ENCODE results near the gene MDGA2. TPM values are rescaled to one million over a fixed set of nuclear protein-coding genes. Genes with fewer than 3 reads are reported as not detected.

Gene MDGA2
- total RNA-seq, 1 experiment from 2014 or later: 10.5 TPM

GRCh38 chr14:47539031-47539461 lies 136.4 kb downstream of the MDGA2 start:
- in situ Hi-C loops (cut with HindIII; ENCODE audit: low pct_unique_long_range_greater_than_20kb, low sequenced_read_pairs): no loop called here
- DNase-seq (ENCODE audit: low read depth, low spot score): peak; percentile 78

DNA sequence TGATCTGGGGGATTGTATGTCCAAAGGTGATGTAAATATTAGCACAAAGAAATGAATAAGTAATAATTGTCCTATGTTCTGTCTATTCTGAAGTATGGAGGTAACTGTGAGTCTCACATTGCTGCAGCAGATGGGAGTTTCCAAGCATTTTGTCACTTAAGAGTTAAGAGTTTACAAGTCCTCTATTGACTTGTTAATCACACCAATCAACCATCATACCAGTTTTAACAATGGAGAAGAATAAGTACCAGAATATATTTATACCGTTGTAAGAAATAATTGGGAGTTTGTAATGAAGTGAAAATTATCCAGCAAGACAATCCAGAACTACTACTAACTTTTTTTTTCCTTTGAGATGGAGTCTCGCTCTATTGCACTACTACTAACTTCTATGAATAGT lies 139.1 kb downstream of the MDGA2 start:
- DNase-seq (ENCODE audit: low read depth, low spot score): no peak
- in situ Hi-C loops (cut with HindIII; ENCODE audit: low pct_unique_long_range_greater_than_20kb, low sequenced_read_pairs): no loop called here

DNA sequence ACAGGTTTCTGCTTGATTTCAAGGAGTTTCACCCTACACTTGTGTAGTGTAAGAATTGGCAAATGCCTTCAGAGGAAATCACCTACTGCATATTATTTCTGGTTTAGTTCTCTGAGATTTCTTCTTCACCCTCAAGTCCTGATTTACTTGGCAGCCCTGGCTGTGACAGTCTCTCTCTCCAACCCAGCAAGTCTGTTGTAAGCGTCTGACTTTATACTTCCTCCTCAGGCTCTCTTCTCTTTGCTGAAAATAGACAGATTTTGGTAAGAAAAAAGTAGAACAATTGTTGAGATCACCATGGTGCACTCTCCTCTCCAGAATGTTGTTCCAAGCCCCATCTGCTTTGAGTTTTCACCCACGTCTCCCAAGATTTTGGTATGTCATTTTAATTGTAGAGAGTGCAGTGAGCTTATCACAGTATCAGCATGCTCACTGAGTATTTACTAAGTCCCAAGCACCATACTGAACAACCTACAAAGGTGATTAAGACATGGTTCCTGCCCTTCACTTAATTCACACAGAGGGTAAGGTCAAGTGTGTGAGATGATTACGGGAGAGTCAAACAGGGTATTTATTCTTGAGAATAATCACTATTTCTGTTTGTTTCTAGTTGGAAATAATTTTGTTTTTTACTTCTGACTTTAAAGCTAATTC lies 148.7 kb downstream of the MDGA2 start:
- DNase-seq (ENCODE audit: low read depth, low spot score): no peak
- in situ Hi-C loops (cut with HindIII; ENCODE audit: low pct_unique_long_range_greater_than_20kb, low sequenced_read_pairs): no loop called here

DNA sequence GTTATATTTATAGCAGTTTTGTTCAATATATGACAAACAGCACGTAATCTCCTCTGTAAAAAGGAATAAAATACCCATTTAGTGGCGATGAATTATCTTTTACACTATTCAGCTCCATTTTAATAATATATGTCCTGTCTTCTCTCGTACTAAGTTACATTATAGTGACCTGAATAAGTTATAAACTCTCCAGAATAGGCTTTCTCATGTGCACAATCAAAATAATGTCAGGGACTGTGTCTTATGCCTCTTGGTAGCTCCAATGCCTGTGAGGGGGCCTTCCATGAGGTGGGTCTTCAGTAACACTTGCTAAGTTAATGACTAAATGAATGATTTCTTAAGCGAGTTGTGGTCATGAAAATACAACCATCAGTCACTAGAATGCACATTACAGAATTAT lies 150.9 kb downstream of the MDGA2 start:
- in situ Hi-C loops (cut with HindIII; ENCODE audit: low pct_unique_long_range_greater_than_20kb, low sequenced_read_pairs): no loop called here
- no peak for DNase-seq (ENCODE audit: low read depth, low spot score)

DNA sequence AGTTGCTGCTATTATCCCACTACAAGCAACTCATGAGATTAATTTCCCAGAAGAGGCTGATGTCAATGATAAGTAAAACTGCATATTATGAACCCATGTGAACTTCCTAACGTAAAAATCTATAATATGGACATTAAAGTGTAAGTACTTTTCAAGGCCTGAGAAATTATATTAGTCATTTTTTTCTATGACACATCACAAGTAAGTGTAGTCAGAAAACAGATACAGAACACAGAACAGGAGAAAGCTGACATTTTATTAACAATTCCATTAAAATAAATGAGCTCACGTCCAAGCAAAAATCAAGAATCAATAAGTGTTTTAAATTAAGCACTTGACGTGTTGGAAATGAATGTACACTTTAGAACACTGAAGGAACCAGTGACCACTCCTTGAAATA lies 155.0 kb downstream of the MDGA2 start:
- in situ Hi-C loops (cut with HindIII; ENCODE audit: low pct_unique_long_range_greater_than_20kb, low sequenced_read_pairs): no loop called here
- no peak for DNase-seq (ENCODE audit: low read depth, low spot score)

DNA sequence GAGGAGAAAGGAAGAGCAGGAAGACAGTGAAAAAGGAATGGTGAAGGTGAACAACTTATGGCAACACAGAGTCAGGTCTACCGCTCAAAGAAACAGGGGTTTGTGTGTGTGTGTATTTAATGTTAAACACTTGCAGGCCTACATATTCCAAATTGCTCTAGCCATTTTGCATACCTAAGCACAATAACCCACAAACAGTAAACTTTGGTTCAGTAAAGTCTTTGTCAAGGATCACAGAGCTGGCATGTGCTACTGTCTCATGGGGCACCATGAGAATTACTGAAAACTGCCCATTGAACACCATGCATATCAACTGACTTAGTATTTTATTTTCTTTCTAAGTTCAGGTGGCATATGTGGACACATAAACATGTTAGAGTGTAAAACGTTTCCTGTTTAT lies 163.6 kb downstream of the MDGA2 start:
- in situ Hi-C loops (cut with HindIII; ENCODE audit: low pct_unique_long_range_greater_than_20kb, low sequenced_read_pairs): no loop called here
- peak; percentile 53 for DNase-seq (ENCODE audit: low read depth, low spot score)

DNA sequence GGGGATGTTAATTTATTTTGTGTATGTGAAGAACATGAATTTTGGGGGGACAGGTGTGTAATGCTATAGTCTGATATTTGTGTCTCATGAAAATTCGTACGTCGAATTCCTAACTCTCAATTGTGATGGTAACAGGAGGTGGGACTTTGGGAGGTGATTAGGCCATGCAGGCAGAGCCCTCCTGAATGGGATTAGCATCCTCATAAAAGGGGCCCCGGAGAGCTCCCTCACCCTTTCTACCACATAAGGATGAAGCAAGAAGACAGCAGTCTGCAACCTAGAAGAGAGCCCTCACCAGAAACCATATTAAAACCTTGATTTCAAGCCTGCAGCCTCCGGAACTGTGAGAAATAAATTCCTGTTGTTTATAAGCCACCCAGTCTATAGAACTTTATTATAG lies 165.4 kb downstream of the MDGA2 start:
- DNase-seq (ENCODE audit: low read depth, low spot score): no peak
- in situ Hi-C loops (cut with HindIII; ENCODE audit: low pct_unique_long_range_greater_than_20kb, low sequenced_read_pairs): no loop called here

DNA sequence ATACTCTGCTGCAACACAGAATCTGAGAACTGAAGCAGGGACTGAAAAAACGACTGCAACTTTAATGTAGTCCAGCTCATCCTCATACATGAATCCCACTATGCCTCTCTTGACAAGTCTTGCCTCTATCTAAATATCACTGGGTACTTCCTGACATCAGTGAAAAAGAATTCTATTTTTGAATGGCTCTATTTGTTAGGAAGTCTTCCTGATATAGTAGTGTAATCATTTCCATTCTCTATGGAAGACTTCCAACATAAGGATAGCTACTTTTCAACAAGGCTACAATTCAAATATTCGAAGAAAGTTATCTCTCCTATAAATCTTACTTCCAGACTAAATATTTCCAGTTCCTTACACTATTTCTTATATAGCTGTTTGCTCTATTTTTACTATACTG lies 167.5 kb downstream of the MDGA2 start:
- peak; percentile 40 for DNase-seq (ENCODE audit: low read depth, low spot score)
- in situ Hi-C loops (cut with HindIII; ENCODE audit: low pct_unique_long_range_greater_than_20kb, low sequenced_read_pairs): no loop called here

DNA sequence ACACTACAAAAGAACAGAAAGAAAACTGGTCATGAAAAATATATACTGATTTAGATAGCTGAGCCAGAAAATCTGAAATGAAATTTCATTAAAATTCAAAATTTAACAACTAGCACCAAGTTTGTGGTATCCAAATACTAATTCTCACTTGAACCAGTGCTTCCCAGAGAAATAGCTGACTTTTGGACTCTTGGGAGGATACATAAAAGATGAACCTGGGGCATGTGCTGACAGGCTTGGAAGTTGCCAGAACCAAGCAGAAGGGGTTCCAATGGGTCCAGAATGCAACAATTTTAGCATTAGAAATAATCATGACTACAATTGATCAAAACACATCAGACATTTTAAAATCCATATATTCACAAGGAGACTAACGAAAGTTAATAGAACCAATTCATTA lies 175.0 kb downstream of the MDGA2 start:
- no peak for DNase-seq (ENCODE audit: low read depth, low spot score)
- in situ Hi-C loops (cut with HindIII; ENCODE audit: low pct_unique_long_range_greater_than_20kb, low sequenced_read_pairs): no loop called here

DNA sequence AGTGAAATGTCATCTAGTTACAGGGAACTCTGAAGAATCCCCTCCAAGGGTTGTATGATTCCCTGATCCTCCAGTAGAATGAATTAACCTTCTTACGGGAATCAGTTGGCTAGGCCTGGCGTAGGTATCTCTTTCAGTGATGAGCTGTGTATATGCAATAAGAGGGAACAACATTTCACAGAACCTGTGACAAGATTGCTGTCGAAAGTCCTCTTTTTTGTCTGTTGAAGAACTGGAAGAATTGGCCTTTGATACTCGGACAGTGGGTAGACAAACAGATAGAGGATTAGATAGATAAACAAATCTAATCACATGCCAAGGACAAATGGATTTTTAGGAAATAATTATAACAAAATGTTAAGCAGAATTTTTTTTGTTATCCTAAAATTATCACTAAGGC lies 184.6 kb downstream of the MDGA2 start:
- in situ Hi-C loops (cut with HindIII; ENCODE audit: low pct_unique_long_range_greater_than_20kb, low sequenced_read_pairs): no loop called here
- peak; percentile 7 for DNase-seq (ENCODE audit: low read depth, low spot score)

DNA sequence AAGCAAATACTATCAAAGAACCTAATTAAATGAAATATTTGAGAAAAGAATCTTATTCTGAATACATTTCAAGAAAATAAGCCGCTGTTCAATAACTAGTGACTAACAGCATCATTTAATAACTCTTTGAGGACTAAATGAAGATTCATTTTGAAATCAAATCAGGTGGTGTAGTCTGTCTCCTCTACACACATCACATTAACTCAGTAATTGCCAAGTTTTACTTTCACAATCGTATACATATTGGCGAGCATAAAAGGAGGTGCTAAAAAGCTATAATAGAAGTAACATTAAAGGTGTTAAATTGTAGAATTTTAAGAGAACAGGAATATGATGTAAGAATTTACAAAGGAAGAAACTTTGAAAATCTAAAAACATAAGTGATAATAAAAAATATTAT lies 185.1 kb downstream of the MDGA2 start:
- in situ Hi-C loops (cut with HindIII; ENCODE audit: low pct_unique_long_range_greater_than_20kb, low sequenced_read_pairs): no loop called here
- DNase-seq (ENCODE audit: low read depth, low spot score): peak; percentile 20

GRCh38 chr14:47485421-47485820 lies 190.0 kb downstream of the MDGA2 start:
- in situ Hi-C loops (cut with HindIII; ENCODE audit: low pct_unique_long_range_greater_than_20kb, low sequenced_read_pairs): no loop called here

GRCh38 chr14:47483449-47483848 lies 192.0 kb downstream of the MDGA2 start:
- DNase-seq (ENCODE audit: low read depth, low spot score): no peak
- in situ Hi-C loops (cut with HindIII; ENCODE audit: low pct_unique_long_range_greater_than_20kb, low sequenced_read_pairs): no loop called here

More at GRCh38 chr14:47485421-47485820, 190.0 kb downstream of the MDGA2 start:
- no peak for DNase-seq (ENCODE audit: low read depth, low spot score)

GRCh38 chr14:47471075-47471474 lies 204.3 kb downstream of the MDGA2 start:
- in situ Hi-C loops (cut with HindIII; ENCODE audit: low pct_unique_long_range_greater_than_20kb, low sequenced_read_pairs): no loop called here
- no peak for DNase-seq (ENCODE audit: low read depth, low spot score)

DNA sequence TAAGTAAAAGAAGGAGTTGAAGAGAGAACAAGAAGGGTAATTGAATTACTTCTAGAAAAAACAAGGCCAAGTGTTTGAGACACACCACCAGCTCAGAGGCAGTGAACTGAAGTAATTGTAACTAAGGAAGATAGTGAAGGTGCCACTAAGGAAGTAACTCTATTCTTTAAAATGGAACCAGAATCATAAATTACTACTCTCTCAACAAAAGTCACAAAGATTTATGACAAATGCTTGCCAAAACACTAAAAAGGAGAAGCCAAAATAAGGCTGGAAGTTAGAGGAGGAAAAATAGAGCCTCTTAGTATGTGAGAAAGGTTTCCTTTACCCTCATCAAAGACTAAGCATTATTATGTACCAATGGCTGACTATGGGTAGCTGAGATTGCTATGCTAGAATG lies 208.5 kb downstream of the MDGA2 start:
- no peak for DNase-seq (ENCODE audit: low read depth, low spot score)
- in situ Hi-C loops (cut with HindIII; ENCODE audit: low pct_unique_long_range_greater_than_20kb, low sequenced_read_pairs): no loop called here

DNA sequence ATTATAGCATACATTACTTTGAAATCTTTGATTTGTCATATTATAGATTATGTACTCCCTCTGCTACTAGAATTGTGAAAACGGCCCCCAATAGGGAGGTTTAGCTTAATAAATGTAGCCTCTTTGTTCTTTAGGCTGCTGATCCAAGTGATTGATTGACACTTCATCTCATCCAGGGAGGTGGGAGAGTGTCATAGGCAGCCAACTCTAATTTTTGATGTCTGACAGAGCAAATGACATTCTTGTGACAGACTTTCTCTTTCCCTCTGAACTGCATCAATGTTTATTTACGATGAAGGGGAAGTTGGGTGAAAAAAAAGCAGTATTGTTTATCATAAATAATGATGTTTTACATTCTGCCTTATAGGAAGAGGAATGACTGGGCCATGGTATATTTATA lies 221.4 kb downstream of the MDGA2 start:
- in situ Hi-C loops (cut with HindIII; ENCODE audit: low pct_unique_long_range_greater_than_20kb, low sequenced_read_pairs): no loop called here
- no peak for DNase-seq (ENCODE audit: low read depth, low spot score)

GRCh38 chr14:47447076-47447475 lies 228.3 kb downstream of the MDGA2 start:
- no peak for DNase-seq (ENCODE audit: low read depth, low spot score)
- in situ Hi-C loops (cut with HindIII; ENCODE audit: low pct_unique_long_range_greater_than_20kb, low sequenced_read_pairs): no loop called here

GRCh38 chr14:47442211-47442610 lies 233.2 kb downstream of the MDGA2 start:
- DNase-seq (ENCODE audit: low read depth, low spot score): peak; percentile 90
- in situ Hi-C loops (cut with HindIII; ENCODE audit: low pct_unique_long_range_greater_than_20kb, low sequenced_read_pairs): no loop called here

DNA sequence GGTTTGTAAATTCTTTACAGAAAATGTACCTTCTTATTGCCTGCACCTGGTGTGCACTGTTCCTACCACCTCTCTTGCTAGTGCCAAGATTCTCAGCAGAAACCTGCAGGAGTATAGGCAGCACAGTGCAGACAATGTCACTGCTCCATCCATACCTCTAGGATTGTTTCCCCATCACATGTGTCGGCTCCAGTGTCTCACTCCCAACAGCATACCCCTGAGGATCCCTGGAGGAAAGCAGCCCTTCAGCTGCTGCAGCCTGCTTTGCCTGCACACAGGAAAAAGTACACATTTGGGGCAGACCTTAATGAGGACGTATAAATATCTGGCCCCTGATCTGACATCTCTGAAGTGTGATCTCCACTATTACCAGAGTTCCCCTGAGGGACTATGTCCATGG lies 235.5 kb downstream of the MDGA2 start:
- DNase-seq (ENCODE audit: low read depth, low spot score): no peak
- in situ Hi-C loops (cut with HindIII; ENCODE audit: low pct_unique_long_range_greater_than_20kb, low sequenced_read_pairs): no loop called here

DNA sequence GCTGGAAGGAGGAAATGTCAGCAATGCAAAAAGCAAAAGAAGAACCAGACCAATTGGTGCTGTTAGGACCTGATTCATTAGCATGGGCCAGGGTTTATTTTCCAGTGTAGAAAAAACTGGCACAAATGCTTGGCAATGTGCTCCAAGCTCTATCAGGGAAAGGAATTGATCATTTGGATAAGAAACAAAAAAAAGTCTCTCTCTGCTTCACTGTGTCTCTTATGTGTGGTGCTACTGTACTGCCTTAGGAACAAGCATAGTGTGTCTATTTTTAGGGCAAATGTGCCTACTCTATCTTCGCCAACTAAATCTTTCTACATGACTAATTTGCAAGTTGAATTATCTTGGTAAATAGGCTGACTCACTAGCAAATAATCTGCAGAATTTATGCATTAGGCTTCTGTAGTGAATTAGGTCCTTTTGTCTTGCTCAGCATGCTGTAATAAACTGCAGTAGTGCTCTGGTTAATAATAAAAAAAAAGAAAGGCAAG lies 236.7 kb downstream of the MDGA2 start:
- in situ Hi-C loops (cut with HindIII; ENCODE audit: low pct_unique_long_range_greater_than_20kb, low sequenced_read_pairs): no loop called here
- DNase-seq (ENCODE audit: low read depth, low spot score): peak; percentile 1

All from SK-MEL-5 (cell line).